SIG-M5 treated with dmso at 0.1 percent for 504 hours (cell line): ENCODE measurements around the gene TJP3.
"Not testable (repeated sequence)": the region's sequence is repeated elsewhere in the genome, so short reads cannot be mapped to it uniquely, and the experiment has no call there.

Experiments
- DNase-seq: peaks from one replicate; lab custom pipeline; 2025; ENCODE audit not compliant: unreplicated experiment; lab: John Stamatoyannopoulos, UW

The TJP3 gene

DNA sequence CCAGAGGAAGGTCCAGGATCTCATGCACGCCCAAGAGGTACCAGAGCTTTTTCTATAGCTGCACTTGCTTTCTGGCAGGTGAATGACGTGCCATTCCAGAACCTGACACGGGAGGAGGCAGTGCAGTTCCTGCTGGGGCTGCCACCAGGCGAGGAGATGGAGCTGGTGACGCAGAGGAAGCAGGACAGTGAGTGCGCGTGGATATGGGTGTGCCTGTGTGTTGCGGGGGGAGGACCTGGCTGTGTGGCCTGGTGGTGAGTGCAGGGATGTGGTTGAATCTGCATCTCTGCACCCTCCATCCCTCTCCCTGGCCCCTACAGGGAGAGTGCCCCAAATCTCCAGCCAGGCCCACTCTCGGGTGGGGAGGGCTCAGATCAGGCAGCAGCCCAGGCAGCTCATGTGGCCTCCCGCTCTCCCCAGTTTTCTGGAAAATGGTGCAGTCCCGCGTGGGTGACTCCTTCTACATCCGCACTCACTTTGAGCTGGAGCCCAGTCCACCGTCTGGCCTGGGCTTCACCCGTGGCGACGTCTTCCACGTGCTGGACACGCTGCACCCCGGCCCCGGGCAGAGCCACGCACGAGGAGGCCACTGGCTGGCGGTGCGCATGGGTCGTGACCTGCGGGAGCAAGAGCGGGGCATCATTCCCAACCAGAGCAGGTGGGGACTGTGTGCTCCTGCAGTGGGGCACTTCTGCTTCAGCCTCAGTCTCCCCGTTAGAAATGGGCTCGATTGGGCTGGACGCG is 30.5 kb downstream of the TJP3 start:
- no peak for DNase-seq

DNA sequence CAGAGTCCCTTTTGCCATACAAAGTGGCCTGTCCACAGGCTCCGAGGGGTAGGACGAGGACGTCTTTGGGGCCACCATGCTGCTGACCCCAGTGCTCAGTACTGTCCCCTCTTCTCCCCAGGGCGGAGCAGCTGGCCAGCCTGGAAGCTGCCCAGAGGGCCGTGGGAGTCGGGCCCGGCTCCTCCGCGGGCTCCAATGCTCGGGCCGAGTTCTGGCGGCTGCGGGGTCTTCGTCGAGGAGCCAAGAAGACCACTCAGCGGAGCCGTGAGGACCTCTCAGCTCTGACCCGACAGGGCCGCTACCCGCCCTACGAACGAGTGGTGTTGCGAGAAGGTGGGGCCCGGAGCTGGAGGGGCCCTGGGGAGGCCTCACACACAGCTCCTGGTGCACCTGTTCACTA is 32.2 kb downstream of the TJP3 start:
- DNase-seq: no peak

DNA sequence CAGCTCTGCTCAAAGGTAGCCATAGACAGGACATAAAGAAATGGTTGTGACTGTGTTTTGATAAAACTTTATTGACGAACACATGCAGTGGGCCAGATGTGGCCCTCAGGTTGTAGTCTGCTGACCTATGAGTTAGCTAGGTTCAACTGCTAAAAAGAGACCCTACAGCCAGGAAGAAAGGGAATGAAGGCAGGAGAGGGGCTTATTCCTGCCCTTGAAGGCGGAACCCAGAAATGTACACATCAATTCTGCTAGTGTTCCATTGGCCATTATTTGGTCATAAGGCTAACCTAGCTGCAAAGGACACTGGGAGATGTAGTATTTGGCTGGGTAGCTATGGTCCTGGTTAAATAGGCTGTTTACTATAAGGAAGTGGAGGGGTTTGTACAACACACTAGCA is 35.3 kb downstream of the TJP3 start:
- peak; percentile 54 for DNase-seq

DNA sequence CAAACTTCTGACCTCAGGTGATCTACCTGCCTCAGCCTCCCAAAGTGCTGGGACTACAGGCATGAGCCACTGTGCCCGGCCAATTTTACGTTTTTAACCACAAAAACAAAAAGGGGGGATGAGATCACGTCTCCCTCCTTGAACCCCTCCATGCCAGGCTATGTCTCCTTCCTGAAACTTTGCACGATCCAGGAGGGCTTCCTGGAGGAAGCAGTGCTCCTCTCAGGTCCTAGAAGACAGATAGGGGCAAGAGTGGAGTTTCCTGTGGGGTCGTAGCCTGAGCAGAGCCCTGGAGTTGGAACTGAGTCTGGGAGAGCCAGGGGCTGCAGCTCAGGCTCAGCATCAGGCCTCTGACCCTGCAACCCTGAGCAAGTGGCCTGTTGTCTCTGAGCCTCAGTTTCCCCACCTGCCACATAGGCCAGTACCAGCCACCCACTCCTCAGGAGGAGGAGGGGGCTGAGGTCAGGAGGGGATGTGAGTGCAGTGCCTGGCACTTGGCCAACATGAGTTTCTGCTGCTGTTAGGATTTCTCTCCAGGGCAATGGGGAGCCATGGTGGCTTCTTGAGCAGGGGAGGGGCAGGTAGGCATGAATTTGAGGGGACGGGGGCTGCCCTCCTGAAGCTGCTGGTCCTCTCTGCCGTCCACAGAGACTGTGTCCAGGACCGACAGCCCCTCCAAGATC is 37.3 kb downstream of the TJP3 start:
- no peak for DNase-seq

DNA sequence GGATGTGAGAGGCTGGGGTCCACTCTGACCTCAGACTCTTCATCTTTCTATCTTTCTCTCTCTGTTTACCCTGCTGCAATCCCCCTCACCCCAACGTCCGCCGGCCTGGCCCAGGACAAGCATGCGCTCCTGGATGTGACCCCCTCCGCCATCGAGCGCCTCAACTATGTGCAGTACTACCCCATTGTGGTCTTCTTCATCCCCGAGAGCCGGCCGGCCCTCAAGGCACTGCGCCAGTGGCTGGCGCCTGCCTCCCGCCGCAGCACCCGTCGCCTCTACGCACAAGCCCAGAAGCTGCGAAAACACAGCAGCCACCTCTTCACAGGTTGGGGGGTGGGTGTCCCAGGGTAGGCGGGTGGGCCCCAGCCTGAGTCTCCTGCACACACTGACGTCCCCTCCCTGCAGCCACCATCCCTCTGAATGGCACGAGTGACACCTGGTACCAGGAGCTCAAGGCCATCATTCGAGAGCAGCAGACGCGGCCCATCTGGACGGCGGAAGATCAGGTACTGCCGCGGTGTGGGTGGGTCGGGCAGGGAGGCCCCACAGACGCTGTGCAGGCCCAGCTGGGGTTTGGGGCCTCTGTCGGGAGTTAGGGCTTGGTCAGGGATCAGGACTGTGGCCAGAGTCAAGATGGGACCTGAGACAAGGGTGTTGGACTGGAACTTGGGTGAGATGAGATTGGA is 38.3 kb downstream of the TJP3 start:
- no peak for DNase-seq

DNA sequence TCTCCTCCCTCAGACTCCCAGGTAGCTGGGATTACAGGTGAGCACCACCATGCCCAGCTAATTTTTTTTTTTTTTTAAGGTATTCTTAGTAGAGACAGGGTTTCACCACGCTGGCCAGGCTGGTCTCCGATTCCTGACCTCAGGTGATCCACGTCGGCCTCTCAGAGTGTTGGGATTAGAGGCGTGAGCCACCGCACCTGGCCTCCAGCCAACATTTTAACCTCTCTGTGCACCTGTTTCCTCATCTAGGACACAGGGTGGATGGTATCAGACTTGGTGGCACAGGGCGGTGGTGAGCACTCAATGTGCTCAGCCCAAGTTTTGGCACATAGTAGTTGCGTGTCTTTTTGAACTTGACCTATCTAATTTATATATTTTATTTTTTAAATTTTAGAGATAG is 40.8 kb downstream of the TJP3 start:
- DNase-seq: no peak

DNA sequence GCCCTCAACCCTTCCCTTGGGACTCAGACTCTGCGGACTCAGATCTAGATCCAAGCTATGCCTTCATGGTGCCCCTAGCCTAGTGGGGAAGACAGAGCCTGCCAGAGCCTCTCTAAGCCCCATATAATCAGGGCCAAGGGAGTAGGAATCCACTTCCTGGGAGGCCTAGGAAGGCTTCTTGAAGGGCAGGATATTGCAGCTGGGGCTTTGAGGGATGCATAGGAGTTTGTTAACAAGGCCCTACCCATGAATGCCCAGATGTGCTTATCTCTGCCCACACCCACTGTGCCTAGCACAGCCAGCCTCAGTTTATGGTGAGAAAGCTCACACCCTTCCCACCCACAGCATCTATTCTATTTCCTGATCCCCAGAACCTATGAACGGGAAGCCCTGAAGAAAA is 42.0 kb downstream of the TJP3 start:
- DNase-seq: no peak

DNA sequence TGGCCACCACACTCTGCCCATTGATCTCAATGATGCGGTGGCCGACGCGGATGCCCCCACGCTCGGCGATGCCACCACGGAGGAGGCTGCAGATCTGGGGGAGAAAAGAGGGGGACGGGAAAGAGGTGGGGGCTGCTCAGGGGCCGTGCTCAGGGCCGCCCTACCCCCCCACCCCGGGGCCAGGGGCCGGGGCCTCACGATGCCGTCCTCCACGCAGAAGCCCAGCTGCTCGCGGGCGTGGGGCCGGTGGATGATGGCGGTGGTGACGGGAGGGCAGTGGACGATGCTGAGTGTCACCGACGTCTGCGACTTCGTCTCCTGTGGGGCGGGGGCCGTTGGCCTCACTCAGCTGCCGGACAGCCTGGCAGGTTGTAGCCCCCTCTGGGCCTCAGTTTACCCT is 43.1 kb downstream of the TJP3 start:
- no peak for DNase-seq

DNA sequence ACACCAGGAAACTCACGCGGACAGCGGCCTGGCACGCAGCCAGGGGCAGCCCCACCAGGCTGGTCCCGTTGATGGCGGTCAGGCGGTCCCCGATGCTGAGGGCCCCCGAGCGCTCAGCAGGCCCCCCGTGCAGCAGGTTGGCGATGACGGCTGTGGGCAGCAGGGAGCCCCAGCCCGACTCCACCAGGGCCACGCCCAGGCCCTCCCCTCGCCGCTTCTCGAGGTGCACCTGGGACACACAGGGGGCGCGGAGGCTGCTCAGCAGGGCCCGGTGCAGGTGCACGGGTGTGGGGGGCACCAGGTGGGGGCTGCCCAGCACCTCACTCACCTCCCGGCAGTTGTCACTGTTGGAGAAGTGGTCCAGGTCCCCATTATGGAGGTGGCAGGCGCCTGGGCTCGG is 44.3 kb downstream of the TJP3 start:
- no peak for DNase-seq

DNA sequence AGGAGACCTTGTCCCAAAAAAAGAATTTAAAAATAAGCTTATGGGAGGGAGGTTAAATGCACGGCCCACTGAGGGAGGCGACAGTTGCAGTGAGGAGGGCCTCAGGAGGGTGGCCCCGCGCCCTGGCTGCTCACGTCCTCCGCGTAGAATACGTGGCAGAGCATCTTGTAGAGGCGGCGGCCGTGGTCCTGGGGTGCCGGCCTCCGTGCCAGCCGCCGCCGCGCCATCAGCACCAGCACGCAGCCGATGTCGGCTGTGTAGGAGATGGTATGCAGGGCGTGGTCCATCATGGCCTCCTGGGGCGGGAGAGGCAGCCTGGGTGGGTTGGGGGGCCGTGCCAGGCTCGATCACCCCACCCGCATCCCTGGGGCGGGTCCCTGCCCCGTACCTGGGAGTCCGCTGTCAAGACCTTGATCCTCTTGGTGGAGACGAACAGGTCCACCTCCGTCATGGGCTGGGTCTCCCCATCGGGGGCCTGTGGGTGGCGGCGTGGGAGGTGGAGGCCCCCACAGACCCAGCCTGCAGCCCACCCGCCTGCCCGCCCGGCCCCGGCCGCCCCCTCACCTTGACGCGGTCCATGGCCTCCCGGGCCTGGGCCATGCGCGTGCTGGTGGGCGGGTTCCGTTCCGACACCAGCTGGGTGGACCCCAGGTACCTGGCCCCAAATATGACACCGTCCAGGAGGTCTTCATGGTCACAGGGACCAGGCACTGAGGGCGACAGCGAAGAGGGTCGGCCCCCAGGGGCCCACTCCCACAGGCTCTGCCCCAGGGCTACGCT is 45.6 kb downstream of the TJP3 start:
- DNase-seq: no peak

DNA sequence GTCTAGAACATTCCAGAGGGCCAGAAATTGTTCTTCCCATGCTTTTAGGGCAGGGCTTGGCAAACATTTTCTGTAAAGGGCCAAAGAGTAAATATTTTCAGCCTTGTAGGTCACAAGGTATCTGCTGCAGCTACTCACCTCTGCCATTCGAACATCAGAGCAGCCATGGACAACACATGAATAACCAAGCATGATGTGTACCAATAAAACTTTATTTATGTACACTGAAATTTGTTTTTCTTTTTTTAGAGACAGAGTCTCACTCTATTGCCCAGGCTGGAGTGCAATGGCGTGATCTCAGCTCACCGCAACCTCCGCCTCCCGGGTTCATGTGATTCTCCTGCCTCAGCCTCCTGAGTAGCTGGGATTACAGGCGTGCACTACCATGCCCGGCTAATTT is 49.5 kb downstream of the TJP3 start:
- DNase-seq: not testable (repeated sequence)

DNA sequence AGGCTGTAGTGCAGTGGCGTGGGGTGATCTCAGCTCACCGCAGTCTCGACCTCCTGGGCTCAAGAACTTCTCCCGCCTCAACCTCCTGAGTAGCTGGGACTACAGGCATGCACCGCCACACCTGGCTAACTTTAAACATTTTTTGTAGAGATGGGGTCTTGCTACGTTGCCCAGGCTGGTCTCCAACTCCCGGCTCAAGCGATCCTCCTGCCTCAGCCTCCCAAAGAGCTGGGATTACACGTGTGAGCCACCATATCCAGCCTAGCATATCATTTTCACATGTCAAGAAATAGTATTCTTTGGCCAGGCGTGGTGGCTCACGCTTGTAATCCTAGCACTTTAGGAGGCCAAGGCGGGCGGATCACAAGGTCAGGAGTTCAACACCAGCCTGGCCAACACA is 50.1 kb downstream of the TJP3 start:
- DNase-seq: not testable (repeated sequence)

DNA sequence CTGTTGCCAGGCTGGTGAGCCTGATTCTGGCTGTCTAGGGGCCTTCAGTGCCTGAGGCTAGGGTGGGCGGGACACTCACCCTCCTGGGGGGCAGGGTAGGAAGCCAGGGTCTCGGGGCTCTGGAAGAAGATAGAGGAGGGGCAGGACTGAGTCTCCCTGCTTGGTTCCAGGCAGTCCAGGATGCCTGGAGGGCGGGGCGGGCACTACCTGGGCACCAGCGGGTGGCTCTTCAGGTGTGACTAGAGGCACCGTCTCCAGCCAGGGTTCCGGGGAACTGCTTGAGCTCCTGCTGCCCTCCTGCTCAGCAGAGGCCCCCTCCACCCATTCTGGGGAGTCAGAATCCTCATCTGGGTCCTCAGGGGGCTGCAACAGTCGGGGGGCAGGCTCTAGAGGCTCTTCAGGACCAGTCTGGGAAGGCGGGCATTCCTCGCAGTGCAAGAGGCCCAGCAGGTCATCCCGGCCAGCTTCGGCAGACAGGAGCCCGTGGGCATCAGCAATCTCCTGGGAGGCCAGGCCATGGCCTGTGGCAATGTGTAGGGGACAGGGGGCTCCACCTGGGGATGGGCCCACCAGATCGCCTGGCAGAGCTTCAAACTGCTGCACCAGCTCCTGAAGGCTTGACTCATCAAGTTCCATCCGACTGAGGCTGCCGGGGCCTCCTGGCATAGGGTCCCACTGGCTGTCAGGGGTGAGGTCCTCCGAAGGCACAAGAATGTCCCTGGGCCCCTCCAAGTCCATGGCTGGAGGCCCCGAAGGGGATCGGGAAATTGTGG is 51.5 kb downstream of the TJP3 start:
- no peak for DNase-seq

DNA sequence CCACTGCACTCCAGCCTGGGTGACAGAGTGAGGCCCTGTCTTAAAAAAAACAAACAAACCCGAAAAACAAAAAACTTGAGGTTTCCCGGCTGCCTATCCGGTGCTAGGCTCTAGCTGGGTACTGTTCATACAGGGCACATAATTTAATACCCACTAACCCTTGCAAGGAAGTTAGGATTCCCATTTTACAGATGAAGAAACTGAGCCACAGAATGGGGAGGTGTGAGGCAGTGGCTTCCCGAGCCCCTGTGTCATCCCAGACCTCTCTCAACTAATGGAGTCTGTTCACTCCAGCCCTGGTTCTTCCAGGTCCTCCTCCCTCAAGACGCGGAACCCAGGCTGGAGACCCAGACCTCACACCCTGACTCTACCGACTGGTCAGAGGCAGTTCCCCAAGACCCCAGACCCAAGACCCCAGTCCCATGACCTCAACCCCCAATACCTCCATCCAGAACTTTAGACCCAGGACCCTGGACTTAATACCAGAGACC is 52.7 kb downstream of the TJP3 start:
- DNase-seq: no peak

DNA sequence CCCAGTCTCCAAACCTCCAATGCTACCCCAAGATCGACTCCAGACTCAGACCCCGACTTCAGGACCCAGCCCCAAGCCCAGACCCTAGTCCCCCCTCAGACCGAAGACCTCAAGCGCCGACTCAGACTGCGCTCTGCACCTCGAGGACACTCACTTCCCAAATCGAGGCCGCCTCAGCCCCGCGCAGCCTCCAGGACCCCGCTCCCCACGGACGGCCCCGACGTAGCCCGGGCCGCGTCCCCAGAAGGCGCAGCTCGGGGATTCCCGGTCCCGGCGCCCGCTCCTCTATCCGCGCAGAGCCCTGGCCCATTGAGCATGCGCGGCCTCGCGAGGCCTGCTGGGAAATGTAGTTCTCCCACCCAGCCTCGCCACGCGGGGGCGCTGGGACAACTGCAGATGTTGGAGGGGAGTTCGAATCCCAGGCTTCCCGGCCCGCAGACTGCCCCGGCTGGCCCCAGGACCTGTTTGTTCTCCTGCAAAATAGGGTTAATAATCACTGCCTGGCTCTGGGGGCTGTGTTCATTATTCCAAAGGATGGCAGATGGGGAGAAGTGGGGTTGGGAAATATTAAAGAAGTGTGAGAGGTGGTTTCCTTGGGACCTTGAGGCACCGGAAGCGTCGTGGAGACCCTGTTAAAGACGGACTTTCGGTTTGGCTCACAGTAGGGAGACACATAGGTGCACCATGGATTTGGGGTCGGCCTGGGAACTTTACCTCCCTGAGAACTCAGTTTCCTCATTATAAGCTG is 53.4 kb downstream of the TJP3 start, which contains the start of gene APBA3:
Gene APBA3 (minus strand): TSS at position 311 of the 748 bp plus-strand sequence. CDS start 1,428 bp downstream, outside the sequence.
- peak; percentile 76 for DNase-seq

DNA sequence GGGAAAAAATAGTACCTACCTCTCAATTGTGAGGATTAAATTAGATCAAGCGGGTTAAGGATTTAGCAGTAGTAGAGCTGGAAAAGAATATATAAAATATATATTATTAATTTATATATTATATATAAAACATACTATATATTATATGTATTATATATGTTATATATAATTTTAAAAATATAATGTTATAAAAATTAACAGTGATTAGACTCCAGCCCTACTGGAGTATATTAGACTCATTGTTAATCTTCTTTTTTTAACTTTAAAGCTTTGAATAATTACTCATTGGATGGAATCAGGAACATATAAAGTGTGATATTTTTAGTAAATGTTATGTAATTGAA is 53.9 kb downstream of the TJP3 start:
- no peak for DNase-seq

DNA sequence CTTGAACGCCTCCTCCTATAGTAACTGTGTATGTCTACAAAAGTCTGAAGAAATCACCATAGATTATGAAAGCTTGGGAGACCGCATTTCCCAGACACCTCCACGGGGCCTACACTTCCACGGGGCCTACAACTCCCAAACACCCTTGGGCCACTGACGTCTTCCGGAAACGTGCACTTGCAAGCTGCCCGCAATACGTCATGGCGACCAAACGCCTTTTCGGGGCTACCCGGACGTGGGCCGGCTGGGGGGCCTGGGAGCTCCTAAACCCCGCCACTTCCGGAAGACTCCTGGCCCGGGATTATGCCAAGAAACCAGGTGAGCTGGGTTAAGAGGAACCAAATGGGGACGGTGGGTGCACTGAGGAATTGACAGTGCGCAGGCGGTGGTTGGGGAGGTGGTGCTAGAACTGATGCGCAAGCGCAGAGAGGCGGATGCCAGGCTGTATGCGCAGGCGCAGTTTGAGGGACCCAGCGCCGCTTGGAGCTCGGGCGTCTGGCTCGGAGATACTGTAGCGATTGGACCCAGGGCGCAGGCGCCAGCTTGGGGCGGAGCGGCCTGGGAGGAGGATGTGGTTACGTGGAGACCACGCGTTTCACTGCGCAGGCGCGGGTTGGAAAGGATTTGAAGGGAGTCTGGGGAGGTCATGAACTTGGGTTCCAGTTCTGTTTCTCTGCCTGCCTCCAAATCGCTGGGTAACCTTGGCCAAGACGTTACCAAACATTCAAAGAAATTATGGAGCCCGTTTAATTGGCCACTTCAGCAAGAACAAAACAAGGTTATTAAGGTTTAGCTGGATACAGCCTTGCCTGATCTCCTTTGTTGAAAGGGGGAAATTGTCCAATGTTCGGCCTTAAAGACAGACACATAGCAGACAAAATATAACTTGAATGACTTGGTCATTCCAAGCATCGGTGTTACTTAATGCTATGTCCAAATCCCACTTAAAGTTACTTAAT is 54.6 kb downstream of the TJP3 start, which contains the start of gene MRPL54:
Gene MRPL54 (plus strand): TSS at position 182 of the 959 bp plus-strand sequence. CDS start 19 bp downstream, at position 201.
- peak; percentile 99 for DNase-seq

DNA sequence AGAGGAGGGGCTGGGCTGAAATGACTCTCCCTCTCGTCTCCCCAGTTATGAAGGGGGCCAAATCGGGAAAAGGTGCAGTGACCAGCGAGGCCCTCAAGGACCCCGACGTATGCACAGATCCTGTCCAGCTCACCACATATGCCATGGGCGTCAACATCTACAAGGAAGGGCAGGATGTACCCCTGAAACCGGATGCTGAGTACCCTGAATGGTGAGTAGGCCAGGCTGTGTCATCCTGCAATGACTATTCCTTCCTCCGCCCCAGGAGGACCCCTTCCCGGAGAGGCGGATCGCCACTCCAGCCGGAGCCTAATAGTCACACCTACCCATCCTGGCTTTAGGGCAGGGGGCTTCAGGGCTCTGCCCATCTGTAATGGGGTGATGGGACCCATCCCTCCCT is 56.9 kb downstream of the TJP3 start:
- no peak for DNase-seq
